OCI-LY7 (cell line): ENCODE measurements around the gene EVX1.

Experiments
- EZH2phosphoT487 ChIP-seq: fragments of 200-600 bp; sonication (generic); IDR thresholded peaks from 2 replicates; pipeline ENCODE4 v1.6.1; 2018; ENCODE audit warnings: low read depth, borderline replicate concordance, mild to moderate bottlenecking, mixed run types, antibody characterized with exemption, low read length, moderate library complexity, mixed read lengths
- TF ChIP-seq, protein P1 (sequence below): fragments of 200-600 bp; sonication (generic); conservative IDR thresholded peaks from 2 replicates; pipeline ENCODE4 v1.5.1; 2014; ENCODE audit warnings: mild to moderate bottlenecking, antibody characterized with exemption, low read length, moderate library complexity, mixed read lengths

DNA sequence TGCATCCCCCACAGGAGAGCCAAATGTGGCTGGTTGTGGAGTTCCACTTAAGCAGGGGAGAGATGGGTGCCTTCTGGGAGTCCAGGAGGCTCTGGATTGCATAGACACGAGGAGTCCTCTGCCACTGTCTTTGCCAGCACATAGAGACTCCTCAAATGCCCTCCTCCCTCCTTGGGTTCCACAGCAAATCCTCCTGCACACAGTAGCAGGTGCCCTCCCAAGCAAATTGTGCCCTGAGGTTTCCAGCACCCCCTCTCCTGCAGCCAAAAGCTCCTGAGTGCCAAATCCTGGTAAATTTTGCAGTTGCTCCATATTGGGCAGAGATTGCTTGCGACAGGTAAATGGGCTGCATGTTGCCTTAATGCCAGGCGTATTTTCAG lies 5.8 kb downstream of the EVX1 start:
- TF ChIP-seq, protein P1, sequence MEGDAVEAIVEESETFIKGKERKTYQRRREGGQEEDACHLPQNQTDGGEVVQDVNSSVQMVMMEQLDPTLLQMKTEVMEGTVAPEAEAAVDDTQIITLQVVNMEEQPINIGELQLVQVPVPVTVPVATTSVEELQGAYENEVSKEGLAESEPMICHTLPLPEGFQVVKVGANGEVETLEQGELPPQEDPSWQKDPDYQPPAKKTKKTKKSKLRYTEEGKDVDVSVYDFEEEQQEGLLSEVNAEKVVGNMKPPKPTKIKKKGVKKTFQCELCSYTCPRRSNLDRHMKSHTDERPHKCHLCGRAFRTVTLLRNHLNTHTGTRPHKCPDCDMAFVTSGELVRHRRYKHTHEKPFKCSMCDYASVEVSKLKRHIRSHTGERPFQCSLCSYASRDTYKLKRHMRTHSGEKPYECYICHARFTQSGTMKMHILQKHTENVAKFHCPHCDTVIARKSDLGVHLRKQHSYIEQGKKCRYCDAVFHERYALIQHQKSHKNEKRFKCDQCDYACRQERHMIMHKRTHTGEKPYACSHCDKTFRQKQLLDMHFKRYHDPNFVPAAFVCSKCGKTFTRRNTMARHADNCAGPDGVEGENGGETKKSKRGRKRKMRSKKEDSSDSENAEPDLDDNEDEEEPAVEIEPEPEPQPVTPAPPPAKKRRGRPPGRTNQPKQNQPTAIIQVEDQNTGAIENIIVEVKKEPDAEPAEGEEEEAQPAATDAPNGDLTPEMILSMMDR = no peak
- TF ChIP-seq EZH2phosphoT487 = no peak
